Liver (tissue), 9 donors: ENCODE measurements around the gene SETBP1. TPM values are rescaled to one million over a fixed set of nuclear protein-coding genes. Genes with fewer than 3 reads are reported as not detected.

Source experiments
- DNase-seq: peaks from one replicate; pipeline ENCODE4 v3.0.0-alpha.2; 2017; ENCODE audit warnings: low spot score
- H3K27ac ChIP-seq, 2 donors: one replicate each; pipeline ENCODE4 v1.7.0; 2013; ENCODE audit warnings: inconsistent platforms in 2 of 2, low read length in 2 of 2, control low read depth in 1 of 2, low read depth in 1 of 2, mild to moderate bottlenecking in 1 of 2
- H3K27me3 ChIP-seq, 4 donors: one replicate each; pipeline versions ENCODE4 v1.6.1 to v1.7.0; 2013; ENCODE audit warnings: low read length in 3 of 4, inconsistent platforms in 1 of 4, mild to moderate bottlenecking in 1 of 4, moderate library complexity in 1 of 4; ENCODE audit not compliant: control insufficient read depth in 4 of 4, insufficient read depth in 4 of 4
- H3K36me3 ChIP-seq, 4 donors: one replicate each; pipeline versions ENCODE4 v1.6.1 to v1.7.0; 2013; ENCODE audit warnings: low read length in 3 of 4, mild to moderate bottlenecking in 3 of 4, low read depth in 1 of 4, moderate library complexity in 1 of 4; ENCODE audit not compliant: control insufficient read depth in 4 of 4, insufficient read depth in 3 of 4
- H3K4me1 ChIP-seq, 4 donors: one replicate each; pipeline versions ENCODE4 v1.6.1 to v1.7.0; 2013; ENCODE audit warnings: low read length in 3 of 4, mild to moderate bottlenecking in 3 of 4, moderate library complexity in 1 of 4; ENCODE audit not compliant: control insufficient read depth in 4 of 4, insufficient read depth in 4 of 4
- H3K4me3 ChIP-seq, 3 donors: one replicate each; pipeline versions ENCODE4 v1.6.1 to v1.7.0; 2013; ENCODE audit warnings: low read length in 3 of 3, control low read depth in 1 of 3, low read depth in 1 of 3, mild to moderate bottlenecking in 1 of 3
- H3K9ac ChIP-seq, 2 donors: one replicate each; pipeline ENCODE4 v1.7.0; 2013; ENCODE audit warnings: low read length in 2 of 2, mild to moderate bottlenecking in 2 of 2, moderate library complexity in 2 of 2, control low read depth in 1 of 2, low read depth in 1 of 2
- H3K9me3 ChIP-seq, 4 donors: one replicate each; pipeline versions ENCODE4 v1.6.1 to v1.7.0; 2013; ENCODE audit warnings: low read length in 3 of 4; ENCODE audit not compliant: control insufficient read depth in 4 of 4
- ATF3 ChIP-seq: IDR thresholded peaks from 2 replicates; pipeline ENCODE4 v1.6.1; 2016; ENCODE audit warnings: antibody characterized with exemption
- CTCF ChIP-seq: fragments of 150-350 bp; IDR thresholded peaks from 2 replicates; pipeline ENCODE4 v1.5.1; 2017; ENCODE audit warnings: improper control_type of control experiment, low read depth, low read length; ENCODE audit not compliant: missing input control
- EGR1 ChIP-seq, 2 donors: IDR thresholded peaks; 2 replicates each; pipeline ENCODE4 v1.6.1; 2016 to 2018; ENCODE audit warnings: antibody characterized with exemption in 2 of 2, low read depth in 2 of 2
- FOXA1 ChIP-seq: IDR thresholded peaks from 2 replicates; pipeline ENCODE4 v1.6.1; 2016; ENCODE audit warnings: antibody characterized with exemption
- GABPA ChIP-seq, 2 donors: IDR thresholded peaks in 1 of 2; conservative IDR thresholded peaks in 1 of 2; 2 replicates each; pipeline ENCODE4 v1.6.1; 2016; ENCODE audit warnings: antibody characterized with exemption in 2 of 2, mild to moderate bottlenecking in 1 of 2, moderate library complexity in 1 of 2
- HNF4A ChIP-seq, 2 donors: conservative IDR thresholded peaks; 2 replicates each; pipeline ENCODE4 v1.6.1; 2016; ENCODE audit warnings: antibody characterized with exemption in 2 of 2, mild to moderate bottlenecking in 2 of 2
- HNF4G ChIP-seq: IDR thresholded peaks from 2 replicates; pipeline ENCODE4 v1.6.1; 2016; ENCODE audit warnings: antibody characterized with exemption
- JUND ChIP-seq, 2 donors: IDR thresholded peaks; 2 replicates each; pipeline ENCODE4 v1.6.1; 2016; ENCODE audit warnings: antibody characterized with exemption in 2 of 2
- NR2F2 ChIP-seq: IDR thresholded peaks from 2 replicates; pipeline ENCODE4 v1.6.1; 2016; ENCODE audit warnings: antibody characterized with exemption
- RAD21 ChIP-seq, 2 donors: IDR thresholded peaks; 2 replicates each; pipeline ENCODE4 v1.6.1; 2016; ENCODE audit warnings: antibody characterized with exemption in 2 of 2, mild to moderate bottlenecking in 2 of 2
- RXRA ChIP-seq, 2 donors: IDR thresholded peaks; 2 replicates each; pipeline ENCODE4 v1.6.1; 2017 to 2018; ENCODE audit warnings: antibody characterized with exemption in 2 of 2, mild to moderate bottlenecking in 1 of 2
- SP1 ChIP-seq: IDR thresholded peaks from 2 replicates; pipeline ENCODE4 v1.6.1; 2018; ENCODE audit warnings: antibody characterized with exemption, mild to moderate bottlenecking
- TAF1 ChIP-seq: conservative IDR thresholded peaks from 2 replicates; pipeline ENCODE4 v1.6.1; 2016; ENCODE audit warnings: antibody characterized with exemption, mild to moderate bottlenecking
- YY1 ChIP-seq: IDR thresholded peaks from 2 replicates; pipeline ENCODE4 v1.6.1; 2016; ENCODE audit warnings: antibody characterized with exemption, mild to moderate bottlenecking
- WGBS: extraction: QIAGEN DNeasy Blood & Tissue Kit; methylation state at CpG from one replicate; pipeline ENCODE4 v1.1.7; 2013; 5-methylcytosine and 5-hydroxymethylcytosine counted together
- polyA plus RNA-seq, 2 donors: library from polyadenylated mRNA; stranded (reverse) in 1 of 2; unstranded in 1 of 2; fragments of 200-250 nt in 1 of 2; fragments of >200 nt in 1 of 2; fragmentation: Nextera tagmentation in 1 of 2; extraction: Ambion mirVana in 1 of 2; gene quantifications; one replicate each; pipeline versions ENCODE4 v1.2.1 to v1.2.3, GENCODE V29; 2013 to 2015
- total RNA-seq, 2 donors: library from RNA; depleted of rRNA; stranded (reverse); fragments of >200 nt; gene quantifications; one replicate each; pipeline ENCODE4 v1.2.3, GENCODE V29; 2014
- TF ChIP-seq, protein P1 (sequence below): IDR thresholded peaks from 2 replicates; pipeline ENCODE4 v1.6.1; 2016; ENCODE audit warnings: antibody characterized with exemption
- TF ChIP-seq, protein P2 (sequence below): IDR thresholded peaks from 2 replicates; pipeline ENCODE4 v1.6.1; 2016; ENCODE audit warnings: antibody characterized with exemption, mild to moderate bottlenecking
- donor health status: healthy.
- donor health status: healthy.
- donor health status: healthy.
- donor health status: healthy.
- donor health status: healthy.

SETBP1 gene
- total and polyA plus RNA-seq, 4 donors = 2.5 to 15.8 (median 4.7) TPM

- H3K27ac ChIP-seq = no peak overlapping the region
- DNase-seq = no peak
- H3K9me3 ChIP-seq = no peaks in the 10 kb centered on the region
- WGBS = 47% methylated on average over 1 of the region's 1 CpG
- H3K4me3 ChIP-seq = no peak overlapping the region
- no peak overlapping the region for H3K9ac ChIP-seq
- H3K4me1 ChIP-seq = peaks cover 11 to 47% (median 32%) of the 10 kb centered on the region in 4 donors
- H3K27me3 ChIP-seq = no peaks in the 10 kb centered on the region
- peak; percentile 13 to 38 for TF ChIP-seq HNF4A (conservative IDR thresholded peaks at IDR 0.05)
- no peak for TF ChIP-seq FOXA1
- TF ChIP-seq HNF4G = no peak
- peaks cover 0 to 2% (median 0%) of the 10 kb centered on the region in 4 donors for H3K36me3 ChIP-seq
These were observed 23.6 kb downstream of the SETBP1 start for GRCh38 chr18:44704135-44704789.

- Histone ChIP-seq H3K4me1 (peaks cover 11 to 50% (median 34%) of the 10 kb centered on the region in 4 donors), H3K36me3 (peaks cover 0 to 2% (median 0%) of the 10 kb centered on the region in 4 donors), H3K27ac (no peak overlapping the region), H3K27me3 (no peaks in the 10 kb centered on the region), H3K9me3 (no peaks in the 10 kb centered on the region), H3K4me3 (no peak overlapping the region), H3K9ac (no peak overlapping the region)
- WGBS = 95% methylated on average over 2 of the region's 2 CpGs
- DNase-seq = no peak
- TF ChIP-seq YY1 (no peak), SP1 (no peak), RXRA (IDR thresholded peaks at IDR 0.05) (no peak), CTCF (no peak), NR2F2 (no peak)
These were observed 24.5 kb downstream of the SETBP1 start for GRCh38 chr18:44705075-44705675.

DNA sequence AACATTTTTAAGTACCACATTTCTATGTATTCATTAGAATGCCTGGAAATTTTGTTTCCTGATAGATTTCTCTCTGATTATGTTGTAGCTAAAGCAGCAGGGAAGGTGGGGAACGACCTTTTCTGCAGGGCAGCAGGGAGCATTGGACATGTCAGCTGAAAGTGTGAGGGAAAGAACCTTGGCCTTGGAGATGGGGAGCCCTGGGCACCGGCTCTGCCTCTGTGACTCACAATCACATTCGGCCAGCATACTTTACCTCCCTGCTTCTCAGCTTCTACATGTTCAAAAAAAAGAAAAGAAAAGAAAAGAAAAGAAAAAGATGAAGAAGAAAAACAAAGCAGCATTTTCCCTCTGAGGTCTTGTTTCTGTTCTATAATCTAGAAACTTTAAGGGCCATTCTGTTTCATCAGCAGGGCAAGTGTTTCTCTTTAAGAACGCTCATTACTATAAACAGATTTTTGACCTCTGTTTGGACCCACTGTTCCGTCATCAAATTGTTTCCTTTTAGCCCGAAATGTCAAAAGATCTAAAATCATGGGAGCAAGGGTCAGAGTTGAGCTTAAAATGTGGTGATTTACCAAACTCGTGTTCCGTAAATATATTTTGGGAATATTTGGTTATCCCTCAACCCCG, 27.9 kb downstream of the SETBP1 start:
- 30% methylated on average over 9 of the region's 9 CpGs for WGBS
- Histone ChIP-seq H3K9me3 (no peaks in the 10 kb centered on the region), H3K27me3 (no peaks in the 10 kb centered on the region), H3K4me1 (peaks cover 12 to 43% (median 26%) of the 10 kb centered on the region in 4 donors), H3K36me3 (peaks cover 0 to 3% (median 2%) of the 10 kb centered on the region in 4 donors), H3K4me3 (peak overlapping the region in 1 of 3 donors; percentile 3), H3K27ac (peak overlapping the region; percentile 94 to 96), H3K9ac (peak overlapping the region in 1 of 2 donors; percentile 76)
- DNase-seq = no peak
- TF ChIP-seq RXRA (IDR thresholded peaks at IDR 0.05) (peak; percentile 91), ATF3 (peak; percentile 80), EGR1 (IDR thresholded peaks at IDR 0.05; ENCODE audit: low read depth in 2 of 2) (no peak), FOXA1 (no peak), JUND (IDR thresholded peaks at IDR 0.05) (peak in 1 of 2 donors; percentile 79), HNF4A (conservative IDR thresholded peaks at IDR 0.05) (peak; percentile 92 to 93), GABPA (IDR thresholded peaks at IDR 0.05 in 1 of 2, conservative IDR thresholded peaks at IDR 0.05 in 1 of 2) (no peak), TAF1 (no peak), YY1 (peak; percentile 34), CTCF (no peak), HNF4G (peak; percentile 76), NR2F2 (peak; percentile 98), SP1 (peak; percentile 80), RAD21 (IDR thresholded peaks at IDR 0.05) (peak; percentile 43 to 54)
- TF ChIP-seq, protein P1, sequence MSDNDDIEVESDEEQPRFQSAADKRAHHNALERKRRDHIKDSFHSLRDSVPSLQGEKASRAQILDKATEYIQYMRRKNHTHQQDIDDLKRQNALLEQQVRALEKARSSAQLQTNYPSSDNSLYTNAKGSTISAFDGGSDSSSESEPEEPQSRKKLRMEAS = peak; percentile 54
- TF ChIP-seq, protein P2, sequence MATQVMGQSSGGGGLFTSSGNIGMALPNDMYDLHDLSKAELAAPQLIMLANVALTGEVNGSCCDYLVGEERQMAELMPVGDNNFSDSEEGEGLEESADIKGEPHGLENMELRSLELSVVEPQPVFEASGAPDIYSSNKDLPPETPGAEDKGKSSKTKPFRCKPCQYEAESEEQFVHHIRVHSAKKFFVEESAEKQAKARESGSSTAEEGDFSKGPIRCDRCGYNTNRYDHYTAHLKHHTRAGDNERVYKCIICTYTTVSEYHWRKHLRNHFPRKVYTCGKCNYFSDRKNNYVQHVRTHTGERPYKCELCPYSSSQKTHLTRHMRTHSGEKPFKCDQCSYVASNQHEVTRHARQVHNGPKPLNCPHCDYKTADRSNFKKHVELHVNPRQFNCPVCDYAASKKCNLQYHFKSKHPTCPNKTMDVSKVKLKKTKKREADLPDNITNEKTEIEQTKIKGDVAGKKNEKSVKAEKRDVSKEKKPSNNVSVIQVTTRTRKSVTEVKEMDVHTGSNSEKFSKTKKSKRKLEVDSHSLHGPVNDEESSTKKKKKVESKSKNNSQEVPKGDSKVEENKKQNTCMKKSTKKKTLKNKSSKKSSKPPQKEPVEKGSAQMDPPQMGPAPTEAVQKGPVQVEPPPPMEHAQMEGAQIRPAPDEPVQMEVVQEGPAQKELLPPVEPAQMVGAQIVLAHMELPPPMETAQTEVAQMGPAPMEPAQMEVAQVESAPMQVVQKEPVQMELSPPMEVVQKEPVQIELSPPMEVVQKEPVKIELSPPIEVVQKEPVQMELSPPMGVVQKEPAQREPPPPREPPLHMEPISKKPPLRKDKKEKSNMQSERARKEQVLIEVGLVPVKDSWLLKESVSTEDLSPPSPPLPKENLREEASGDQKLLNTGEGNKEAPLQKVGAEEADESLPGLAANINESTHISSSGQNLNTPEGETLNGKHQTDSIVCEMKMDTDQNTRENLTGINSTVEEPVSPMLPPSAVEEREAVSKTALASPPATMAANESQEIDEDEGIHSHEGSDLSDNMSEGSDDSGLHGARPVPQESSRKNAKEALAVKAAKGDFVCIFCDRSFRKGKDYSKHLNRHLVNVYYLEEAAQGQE = no peak
